HL-60 (cell line): ENCODE results near the gene MORC4.

Experiments used
- DNase-seq, 2 experiments: peaks; one replicate each; pipeline ENCODE4 v3.0.0-alpha.2; 2010 to 2020; ENCODE audit warnings: low read depth in 1 of 2, low spot score in 1 of 2
- H3K27ac ChIP-seq: fragments of 250-450 bp; sonication (Bioruptor Pico); replicated peaks from 2 replicates; pipeline ENCODE4 v1.5.1; 2020; ENCODE audit warnings: mild to moderate bottlenecking, moderate library complexity
- H3K27me3 ChIP-seq: fragments of 250-450 bp; sonication (Bioruptor Pico); 2 replicates; pipeline ENCODE4 v1.5.1; 2021; ENCODE audit warnings: mild to moderate bottlenecking, moderate library complexity; ENCODE audit not compliant: insufficient read depth, poor library complexity, severe bottlenecking
- H3K4me3 ChIP-seq: replicated peaks from 2 replicates; pipeline ENCODE4 v1.5.1; 2011; ENCODE audit warnings: mild to moderate bottlenecking, control low read depth, low read length; ENCODE audit not compliant: insufficient read depth
- GABPA ChIP-seq: IDR thresholded peaks from 2 replicates; pipeline ENCODE4 v1.6.1; 2012; ENCODE audit warnings: low read depth
- POLR2AphosphoS5 ChIP-seq: IDR thresholded peaks from 2 replicates; pipeline ENCODE4 v1.6.1; 2012; ENCODE audit warnings: low read depth
- REST ChIP-seq: IDR thresholded peaks from 2 replicates; pipeline ENCODE4 v1.6.1; 2012; ENCODE audit warnings: low read depth; ENCODE audit not compliant: insufficient replicate concordance
- SPI1 ChIP-seq: IDR thresholded peaks from 2 replicates; pipeline ENCODE4 v1.6.1; 2012; ENCODE audit warnings: low read depth, mild to moderate bottlenecking, borderline replicate concordance
- TF ChIP-seq, protein P1 (sequence below): IDR thresholded peaks from one replicate; pipeline ENCODE4 v1.5.1; 2011; ENCODE audit warnings: low read length, control low read depth, inconsistent platforms; ENCODE audit not compliant: insufficient read depth

Gene MORC4

DNA sequence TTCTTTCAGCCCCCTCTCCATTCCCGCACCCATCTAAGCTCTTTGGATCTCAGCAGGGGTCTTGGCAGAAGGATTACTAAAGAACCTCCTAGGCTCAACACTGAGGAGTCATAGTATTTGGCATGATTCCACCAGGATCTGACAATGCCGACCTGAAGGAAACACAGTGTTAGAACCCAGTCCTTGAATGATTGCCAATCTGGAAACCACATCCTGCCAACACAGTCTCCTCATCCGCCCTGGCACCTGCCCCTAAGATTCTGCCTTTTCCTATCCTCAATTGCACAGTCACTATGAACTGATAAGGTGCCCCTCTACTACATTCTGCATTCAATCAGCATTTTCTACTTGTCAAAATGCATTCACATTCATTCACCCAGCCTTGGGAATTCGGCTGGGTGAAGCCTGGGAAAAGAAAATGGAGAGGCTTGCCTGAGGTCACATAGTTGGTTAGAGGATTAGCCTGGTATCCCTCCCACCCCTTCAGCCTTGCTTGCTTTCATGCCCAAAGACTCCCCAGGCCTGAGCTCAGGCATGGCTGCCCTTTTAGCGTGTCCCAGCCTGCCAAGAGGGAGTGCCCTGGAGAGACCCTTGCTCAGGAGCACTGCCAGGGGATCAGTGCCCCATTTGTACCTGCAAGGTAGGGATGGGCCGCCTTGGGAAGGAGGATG, 82.0 kb downstream of the MORC4 start:
- DNase-seq: no peak
- no peaks in the 10 kb centered on the region for H3K27me3 ChIP-seq

GRCh38 chrX:106912864-106913263, 87.1 kb downstream of the MORC4 start:
- H3K27ac ChIP-seq: no peak overlapping the region
- H3K27me3 ChIP-seq: no peaks in the 10 kb centered on the region
- no peak for DNase-seq

More for the DNA sequence above, 82.0 kb downstream of the MORC4 start:
- H3K4me3 ChIP-seq: no peak overlapping the region
- no peak overlapping the region for H3K27ac ChIP-seq
- no peak for TF ChIP-seq GABPA
- no peak for TF ChIP-seq SPI1
- TF ChIP-seq POLR2AphosphoS5: no peak
- TF ChIP-seq, protein P1, sequence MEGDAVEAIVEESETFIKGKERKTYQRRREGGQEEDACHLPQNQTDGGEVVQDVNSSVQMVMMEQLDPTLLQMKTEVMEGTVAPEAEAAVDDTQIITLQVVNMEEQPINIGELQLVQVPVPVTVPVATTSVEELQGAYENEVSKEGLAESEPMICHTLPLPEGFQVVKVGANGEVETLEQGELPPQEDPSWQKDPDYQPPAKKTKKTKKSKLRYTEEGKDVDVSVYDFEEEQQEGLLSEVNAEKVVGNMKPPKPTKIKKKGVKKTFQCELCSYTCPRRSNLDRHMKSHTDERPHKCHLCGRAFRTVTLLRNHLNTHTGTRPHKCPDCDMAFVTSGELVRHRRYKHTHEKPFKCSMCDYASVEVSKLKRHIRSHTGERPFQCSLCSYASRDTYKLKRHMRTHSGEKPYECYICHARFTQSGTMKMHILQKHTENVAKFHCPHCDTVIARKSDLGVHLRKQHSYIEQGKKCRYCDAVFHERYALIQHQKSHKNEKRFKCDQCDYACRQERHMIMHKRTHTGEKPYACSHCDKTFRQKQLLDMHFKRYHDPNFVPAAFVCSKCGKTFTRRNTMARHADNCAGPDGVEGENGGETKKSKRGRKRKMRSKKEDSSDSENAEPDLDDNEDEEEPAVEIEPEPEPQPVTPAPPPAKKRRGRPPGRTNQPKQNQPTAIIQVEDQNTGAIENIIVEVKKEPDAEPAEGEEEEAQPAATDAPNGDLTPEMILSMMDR: no peak
- no peak for TF ChIP-seq REST

GRCh38 chrX:106906361-106906760, 93.7 kb downstream of the MORC4 start:
- no peak overlapping the region for H3K27ac ChIP-seq
- no peak overlapping the region for H3K4me3 ChIP-seq
- H3K27me3 ChIP-seq: no peaks in the 10 kb centered on the region
- TF ChIP-seq SPI1 (no peak), POLR2AphosphoS5 (no peak), REST (no peak), GABPA (no peak)
- TF ChIP-seq, protein P1: no peak
- DNase-seq: no peak

More at GRCh38 chrX:106912864-106913263, 87.1 kb downstream of the MORC4 start:
- TF ChIP-seq, protein P1: no peak
- TF ChIP-seq GABPA (no peak), POLR2AphosphoS5 (no peak), SPI1 (no peak), REST (no peak)
- H3K4me3 ChIP-seq: no peak overlapping the region
